Activated T-helper 2 cell treated with anti-CD3 and anti-CD28 coated beads, Interferon-gamma antibody, Interleukin-2, Interleukin-4, amounts not matched to agents 10 μg/mL and 5 μg/mL and 100 μg/mL, durations not matched to agents 14 hours and 24 hours and 36 hours (primary cell): ENCODE measurements around the gene SMKR1. TPM values are rescaled to one million over a fixed set of nuclear protein-coding genes. Genes with fewer than 3 reads are reported as not detected.
A peak's percentile ranks its signal among the peaks of the same experiment; 100 is the strongest.

Experiments
- DNase-seq: peaks from one replicate; pipeline ENCODE4 v3.0.0; 2021; ENCODE audit warnings: low spot score
- H3K27ac Mint-ChIP-seq: one replicate; pipeline ENCODE4 v1.8.0; 2021; ENCODE audit warnings: mixed read lengths
- H3K27me3 Mint-ChIP-seq: one replicate; pipeline ENCODE4 v1.8.0; 2021; ENCODE audit warnings: low read depth, mixed read lengths
- H3K36me3 Mint-ChIP-seq: one replicate; pipeline ENCODE4 v1.8.0; 2021; ENCODE audit warnings: low read depth, mixed read lengths
- H3K4me1 Mint-ChIP-seq: one replicate; pipeline ENCODE4 v1.8.0; 2021; ENCODE audit warnings: low read depth, mixed read lengths
- H3K4me3 Mint-ChIP-seq: one replicate; pipeline ENCODE4 v1.8.0; 2021; ENCODE audit warnings: low read depth, mild to moderate bottlenecking, moderate library complexity, mixed read lengths
- H3K9me3 Mint-ChIP-seq: one replicate; pipeline ENCODE4 v1.8.0; 2021; ENCODE audit warnings: mixed read lengths
- intact Hi-C: fragments of 100-400 bp; cut with micrococcal nuclease; formaldehyde crosslinking; loops from one replicate; pipeline ENCODE4 v1.15.1; 2023
- total RNA-seq: library from RNA; stranded (reverse); gene quantifications from 2 replicates; pipeline ENCODE4 v1.2.3, GENCODE V29; 2022

SMKR1 gene
- 4.7 and 6.8 TPM in 2 replicates for total RNA-seq

DNA sequence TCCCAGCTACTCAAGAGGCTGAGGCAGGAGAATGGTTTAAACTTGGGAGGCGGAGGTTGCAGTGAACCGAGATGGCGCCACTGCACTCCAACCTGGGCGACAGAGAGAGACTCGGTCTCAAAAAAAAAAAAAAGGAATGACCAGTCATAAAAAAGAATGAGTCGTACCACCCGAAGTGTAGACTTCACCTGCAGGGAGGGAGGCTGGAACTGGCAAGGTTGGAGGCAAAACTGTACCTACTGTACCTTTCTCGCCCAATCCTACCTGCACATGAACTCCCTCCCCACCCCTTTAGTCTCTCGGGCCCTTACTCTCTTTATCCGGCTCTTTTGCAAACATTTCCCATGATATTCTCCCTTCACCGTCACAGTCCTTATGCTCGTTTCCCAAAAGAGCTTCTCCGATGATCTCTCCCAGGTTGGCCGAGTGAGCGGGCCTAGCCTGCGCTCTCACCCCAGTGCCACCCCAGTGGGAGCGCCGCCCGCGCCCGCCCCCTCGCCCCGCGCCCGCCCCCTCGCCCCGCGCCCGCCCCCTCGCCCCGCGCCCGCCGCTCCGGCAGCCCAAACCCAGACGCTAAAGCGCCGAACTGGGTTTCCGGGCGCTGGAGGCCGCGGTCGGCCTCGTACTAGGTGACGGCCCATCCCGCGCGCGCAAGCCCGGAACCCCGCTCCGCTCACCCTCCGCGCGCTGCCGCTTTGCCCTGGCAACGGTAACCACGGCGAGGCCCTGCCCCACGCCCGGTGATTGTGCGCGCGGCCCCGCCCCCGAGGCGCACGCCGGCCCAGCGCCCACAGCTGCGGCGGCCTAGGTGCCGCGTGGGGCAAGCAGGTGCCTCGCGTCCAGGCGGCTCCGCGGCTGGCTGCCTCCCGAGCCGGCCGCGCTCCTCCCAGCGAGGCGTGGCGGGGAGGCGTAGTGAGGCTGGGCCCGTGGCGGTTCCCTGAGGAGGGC, at the start of gene SMKR1:
SMKR1 (plus strand) TSS at position 772 of the 948 bp plus-strand sequence. CDS start 294 bp downstream, outside the sequence.
- Mint-ChIP-seq H3K4me3 (peak within 1 kb of the TSS; percentile 82), H3K27ac (peak within 1 kb of the TSS; percentile 71), H3K36me3 (no peaks in the 10 kb centered on the region), H3K4me1 (peaks cover 28% of the 10 kb centered on the region), H3K27me3 (peaks cover 7% of the 10 kb centered on the region), H3K9me3 (no peaks in the 10 kb centered on the region)
- intact Hi-C loops = loop anchor here (2.0 kb wide), 2 partner anchors 29 to 105 kb away; no protein-coding TSS in a partner anchor
- peak; percentile 87 for DNase-seq

GRCh38 chr7:129452589-129453231, 49.6 kb upstream of the SMKR1 start:
- no peak for DNase-seq
- H3K27ac Mint-ChIP-seq = no peak overlapping the region
- intact Hi-C loops = no loop called here
- peaks cover 8% of the 10 kb centered on the region for H3K4me1 Mint-ChIP-seq
- peaks cover 12% of the 10 kb centered on the region for H3K9me3 Mint-ChIP-seq
- H3K4me3 Mint-ChIP-seq = no peak overlapping the region
- no peaks in the 10 kb centered on the region for H3K27me3 Mint-ChIP-seq
- H3K36me3 Mint-ChIP-seq = peaks cover 81% of the 10 kb centered on the region

DNA sequence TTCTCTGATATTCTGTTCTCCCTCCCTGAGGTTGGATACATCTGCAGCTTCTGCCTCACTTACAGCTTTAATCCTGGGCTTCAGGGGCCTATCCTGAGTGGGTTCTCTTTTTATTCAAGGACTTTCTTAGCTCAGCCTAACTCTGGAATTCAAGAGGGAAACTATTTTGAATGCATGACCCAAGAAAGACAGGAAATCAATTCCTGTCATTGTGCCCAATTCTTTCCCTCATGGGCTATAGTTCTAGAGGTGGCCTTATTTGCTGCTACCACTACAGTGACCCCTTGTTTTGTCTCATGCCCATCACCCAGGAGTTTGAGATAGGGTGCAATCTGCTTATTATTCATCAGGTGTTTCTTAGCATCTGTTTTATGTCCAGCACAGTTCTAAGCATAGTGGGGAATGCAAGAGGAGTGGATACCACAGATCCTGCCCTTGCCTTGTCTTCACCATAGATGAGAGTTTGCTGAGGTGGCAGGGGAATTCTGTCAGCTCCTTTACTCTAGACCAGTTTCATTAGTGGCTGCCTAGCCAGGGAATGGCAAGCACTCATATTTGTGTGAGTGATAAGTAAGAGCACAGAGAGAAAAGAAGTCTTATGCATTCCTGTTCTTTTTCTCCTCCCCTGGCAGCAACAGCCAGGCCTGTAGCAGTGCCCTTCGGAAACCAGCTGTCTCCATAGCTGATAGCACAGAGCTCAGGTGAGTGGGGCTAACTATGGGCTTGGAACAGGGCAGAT, 48.7 kb upstream of the SMKR1 start:
- Mint-ChIP-seq H3K27me3 (no peaks in the 10 kb centered on the region), H3K36me3 (peaks cover 77% of the 10 kb centered on the region), H3K9me3 (peaks cover 6% of the 10 kb centered on the region), H3K27ac (no peak overlapping the region), H3K4me1 (peaks cover 8% of the 10 kb centered on the region), H3K4me3 (no peak overlapping the region)
- intact Hi-C loops = no loop called here
- no peak for DNase-seq

DNA sequence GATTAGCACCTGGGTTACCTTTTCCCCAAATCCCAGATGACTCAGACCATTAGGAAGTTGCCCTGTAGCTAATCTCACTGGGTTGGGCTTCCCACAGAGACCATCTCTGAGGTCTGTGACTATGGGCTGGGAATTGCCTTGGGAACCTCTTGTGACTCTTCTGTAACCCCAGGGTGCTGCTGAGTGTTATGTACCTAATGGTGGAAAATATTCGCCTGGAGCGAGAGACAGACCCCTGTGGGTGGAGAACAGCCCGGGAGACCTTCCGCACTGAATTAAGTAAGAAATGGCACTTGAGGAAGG, 48.1 kb upstream of the SMKR1 start:
- no peak overlapping the region for H3K4me3 Mint-ChIP-seq
- DNase-seq = no peak
- H3K9me3 Mint-ChIP-seq = peaks cover under 1% of the 10 kb centered on the region
- no peak overlapping the region for H3K27ac Mint-ChIP-seq
- no peaks in the 10 kb centered on the region for H3K27me3 Mint-ChIP-seq
- H3K36me3 Mint-ChIP-seq = peaks cover 72% of the 10 kb centered on the region
- H3K4me1 Mint-ChIP-seq = peaks cover 8% of the 10 kb centered on the region
- intact Hi-C loops = no loop called here

GRCh38 chr7:129456421-129456820, 45.9 kb upstream of the SMKR1 start:
- Mint-ChIP-seq H3K27ac (no peak overlapping the region), H3K36me3 (peaks cover 53% of the 10 kb centered on the region), H3K9me3 (no peaks in the 10 kb centered on the region), H3K4me1 (peaks cover 3% of the 10 kb centered on the region), H3K4me3 (no peak overlapping the region), H3K27me3 (no peaks in the 10 kb centered on the region)
- no peak for DNase-seq
- intact Hi-C loops = no loop called here

GRCh38 chr7:129457101-129457500, 45.2 kb upstream of the SMKR1 start:
- no peak for DNase-seq
- intact Hi-C loops = no loop called here
- H3K27ac Mint-ChIP-seq = no peak overlapping the region
- peaks cover 46% of the 10 kb centered on the region for H3K36me3 Mint-ChIP-seq
- no peak overlapping the region for H3K4me3 Mint-ChIP-seq
- H3K27me3 Mint-ChIP-seq = no peaks in the 10 kb centered on the region
- H3K9me3 Mint-ChIP-seq = no peaks in the 10 kb centered on the region
- peaks cover 3% of the 10 kb centered on the region for H3K4me1 Mint-ChIP-seq

GRCh38 chr7:129458171-129458570, 44.2 kb upstream of the SMKR1 start:
- intact Hi-C loops = no loop called here

GRCh38 chr7:129461809-129462208, 40.5 kb upstream of the SMKR1 start:
- Mint-ChIP-seq H3K4me1 (no peaks in the 10 kb centered on the region), H3K36me3 (peaks cover 35% of the 10 kb centered on the region), H3K27me3 (no peaks in the 10 kb centered on the region), H3K27ac (no peak overlapping the region), H3K9me3 (no peaks in the 10 kb centered on the region), H3K4me3 (no peak overlapping the region)
- intact Hi-C loops = no loop called here
- DNase-seq = no peak

More at GRCh38 chr7:129458171-129458570, 44.2 kb upstream of the SMKR1 start:
- H3K4me3 Mint-ChIP-seq = no peak overlapping the region
- no peak for DNase-seq
- H3K4me1 Mint-ChIP-seq = no peaks in the 10 kb centered on the region
- no peak overlapping the region for H3K27ac Mint-ChIP-seq
- H3K27me3 Mint-ChIP-seq = no peaks in the 10 kb centered on the region
- H3K9me3 Mint-ChIP-seq = no peaks in the 10 kb centered on the region
- H3K36me3 Mint-ChIP-seq = peaks cover 37% of the 10 kb centered on the region

- Mint-ChIP-seq H3K27me3 (no peaks in the 10 kb centered on the region), H3K4me3 (no peak overlapping the region), H3K9me3 (no peaks in the 10 kb centered on the region), H3K27ac (no peak overlapping the region), H3K36me3 (peaks cover 41% of the 10 kb centered on the region), H3K4me1 (no peaks in the 10 kb centered on the region)
- no peak for DNase-seq
- intact Hi-C loops = no loop called here
These were observed 39.9 kb upstream of the SMKR1 start for GRCh38 chr7:129462420-129462819.

DNA sequence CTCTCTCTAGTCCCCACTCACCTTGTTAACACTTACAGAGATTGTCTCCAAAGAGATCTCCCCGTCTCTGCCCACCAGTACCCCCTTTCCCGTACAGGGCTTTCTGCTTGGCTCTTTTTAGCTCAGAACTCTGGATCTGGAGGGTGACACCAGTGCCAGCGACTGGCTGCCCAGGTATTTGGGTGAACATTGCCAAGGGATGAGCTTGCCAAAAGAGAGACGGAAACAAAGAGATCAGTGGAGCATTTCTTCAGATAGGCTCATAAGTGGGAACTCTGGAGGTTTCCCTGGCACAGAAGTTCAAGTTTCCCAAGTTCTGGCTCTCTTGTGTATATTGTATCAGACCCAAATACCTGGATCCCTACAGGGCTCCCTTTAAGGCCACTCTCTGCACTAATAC, 38.1 kb upstream of the SMKR1 start:
- DNase-seq = no peak
- Mint-ChIP-seq H3K4me3 (no peak overlapping the region), H3K27ac (no peak overlapping the region), H3K9me3 (no peaks in the 10 kb centered on the region), H3K27me3 (no peaks in the 10 kb centered on the region), H3K36me3 (peaks cover 47% of the 10 kb centered on the region), H3K4me1 (no peaks in the 10 kb centered on the region)
- intact Hi-C loops = no loop called here

DNA sequence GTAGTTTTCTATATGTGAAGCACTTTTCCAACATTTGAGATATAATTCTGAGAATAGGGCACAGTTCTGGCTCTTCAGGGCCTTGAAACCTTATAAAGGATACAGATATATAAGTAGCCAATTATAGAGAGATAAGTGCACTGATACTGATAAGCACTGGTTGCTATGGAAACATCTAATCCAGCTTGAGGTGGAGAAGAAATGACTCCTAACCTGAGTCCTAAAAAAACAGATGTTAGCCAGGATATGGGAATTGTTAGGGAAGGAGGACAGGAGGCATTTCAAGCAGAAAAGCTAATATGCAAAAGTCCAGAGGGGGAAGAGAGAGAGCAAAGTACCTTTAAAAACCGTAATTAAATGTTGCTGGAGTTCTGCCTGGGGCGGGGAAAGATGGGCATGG, 37.3 kb upstream of the SMKR1 start:
- no peak overlapping the region for H3K27ac Mint-ChIP-seq
- H3K4me1 Mint-ChIP-seq = no peaks in the 10 kb centered on the region
- no peak for DNase-seq
- no peak overlapping the region for H3K4me3 Mint-ChIP-seq
- no peaks in the 10 kb centered on the region for H3K9me3 Mint-ChIP-seq
- H3K36me3 Mint-ChIP-seq = peaks cover 54% of the 10 kb centered on the region
- intact Hi-C loops = no loop called here
- no peaks in the 10 kb centered on the region for H3K27me3 Mint-ChIP-seq

DNA sequence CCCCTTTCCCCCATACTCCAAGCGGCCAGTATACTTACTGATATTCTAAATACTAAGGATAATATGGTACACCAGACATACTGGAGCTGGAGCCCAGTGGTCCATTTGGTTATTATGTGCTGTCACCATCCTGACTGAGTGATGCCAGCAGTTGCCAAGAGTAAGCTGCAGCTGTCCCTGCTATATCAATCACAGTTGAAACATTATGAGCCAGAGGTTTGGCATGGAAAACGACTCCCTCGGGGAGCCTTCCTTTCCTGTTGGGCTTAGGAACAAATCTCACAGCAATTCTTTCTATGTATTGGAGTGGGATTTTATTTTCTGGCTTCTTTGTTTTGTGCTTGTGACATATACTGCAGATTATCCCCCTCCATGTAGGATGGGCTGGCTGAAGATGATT, 35.5 kb upstream of the SMKR1 start:
- H3K36me3 Mint-ChIP-seq = peaks cover 71% of the 10 kb centered on the region
- DNase-seq = no peak
- H3K4me3 Mint-ChIP-seq = no peak overlapping the region
- H3K27ac Mint-ChIP-seq = no peak overlapping the region
- H3K27me3 Mint-ChIP-seq = no peaks in the 10 kb centered on the region
- no peaks in the 10 kb centered on the region for H3K9me3 Mint-ChIP-seq
- intact Hi-C loops = no loop called here
- peaks cover 9% of the 10 kb centered on the region for H3K4me1 Mint-ChIP-seq

- DNase-seq = no peak
- peaks cover 73% of the 10 kb centered on the region for H3K36me3 Mint-ChIP-seq
- no peaks in the 10 kb centered on the region for H3K27me3 Mint-ChIP-seq
- no peak overlapping the region for H3K4me3 Mint-ChIP-seq
- no peaks in the 10 kb centered on the region for H3K9me3 Mint-ChIP-seq
- intact Hi-C loops = no loop called here
- H3K27ac Mint-ChIP-seq = no peak overlapping the region
- peaks cover 9% of the 10 kb centered on the region for H3K4me1 Mint-ChIP-seq
These were observed 34.2 kb upstream of the SMKR1 start for GRCh38 chr7:129468087-129468486.
